ENCODE data around the gene EARS2. TPM values are rescaled to one million over a fixed set of nuclear protein-coding genes. Genes with fewer than 3 reads are reported as not detected.

Gene EARS2
- polyA plus RNA-seq, 1 of the 3 experiments (the other 2 are of a cell fraction): 23.2 TPM

GRCh38 chr16:23479138-23479537 lies 78.0 kb downstream of the EARS2 start:
- WGBS (ENCODE audit: low lambda C conversion rate): 100% methylated on average over 3 of the region's 3 CpGs
- Histone ChIP-seq H3K79me2 (ENCODE audit: insufficient read depth) (no peaks in the 10 kb centered on the region), H3K4me1 (ENCODE audit: control insufficient read depth in 1 of 2, insufficient read depth in 2 of 2, low read depth in 1 of 2, low read length in 1 of 2) (no peaks in the 10 kb centered on the region), H3K9ac (no peak overlapping the region), H3K4me3 (ENCODE audit: low read depth in 2 of 2, low read length in 1 of 2) (no peak overlapping the region), H3F3A (replicated peaks; ENCODE audit: insufficient read depth) (no peaks in the 10 kb centered on the region), H3K27me3 (ENCODE audit: insufficient read depth) (no peaks in the 10 kb centered on the region), H3K9me2 (no peaks in the 10 kb centered on the region), H3K27ac (ENCODE audit: low read depth in 2 of 2, low read length in 1 of 2) (no peak overlapping the region), H2AFZ (ENCODE audit: low read depth) (no peak overlapping the region), H4K20me1 (ENCODE audit: insufficient read depth) (no peaks in the 10 kb centered on the region), H3K9me3 (no peaks in the 10 kb centered on the region), H3K4me2 (no peak overlapping the region), H3K36me3 (replicated peaks in 1 of 2; ENCODE audit: control insufficient read depth in 1 of 2, insufficient read depth in 2 of 2, low read length in 1 of 2) (peaks cover 33 to 52% of the 10 kb centered on the region in 2 experiments)
- ChIA-PET POLR2A (no interaction called here), CTCF (interaction anchor here (0.6 kb wide), 1 partner anchor 524 kb away, joined by 3 read pairs; no protein-coding TSS in a partner anchor)
- no peak for DNase-seq
- TF ChIP-seq, protein P1, sequence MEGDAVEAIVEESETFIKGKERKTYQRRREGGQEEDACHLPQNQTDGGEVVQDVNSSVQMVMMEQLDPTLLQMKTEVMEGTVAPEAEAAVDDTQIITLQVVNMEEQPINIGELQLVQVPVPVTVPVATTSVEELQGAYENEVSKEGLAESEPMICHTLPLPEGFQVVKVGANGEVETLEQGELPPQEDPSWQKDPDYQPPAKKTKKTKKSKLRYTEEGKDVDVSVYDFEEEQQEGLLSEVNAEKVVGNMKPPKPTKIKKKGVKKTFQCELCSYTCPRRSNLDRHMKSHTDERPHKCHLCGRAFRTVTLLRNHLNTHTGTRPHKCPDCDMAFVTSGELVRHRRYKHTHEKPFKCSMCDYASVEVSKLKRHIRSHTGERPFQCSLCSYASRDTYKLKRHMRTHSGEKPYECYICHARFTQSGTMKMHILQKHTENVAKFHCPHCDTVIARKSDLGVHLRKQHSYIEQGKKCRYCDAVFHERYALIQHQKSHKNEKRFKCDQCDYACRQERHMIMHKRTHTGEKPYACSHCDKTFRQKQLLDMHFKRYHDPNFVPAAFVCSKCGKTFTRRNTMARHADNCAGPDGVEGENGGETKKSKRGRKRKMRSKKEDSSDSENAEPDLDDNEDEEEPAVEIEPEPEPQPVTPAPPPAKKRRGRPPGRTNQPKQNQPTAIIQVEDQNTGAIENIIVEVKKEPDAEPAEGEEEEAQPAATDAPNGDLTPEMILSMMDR (IDR thresholded peaks at IDR 0.05): no peak
- TF ChIP-seq JUND (IDR thresholded peaks at IDR 0.05): no peak
- no peak for TF ChIP-seq MEF2A (IDR thresholded peaks at IDR 0.05; ENCODE audit: borderline replicate concordance, low read depth)
- no peak for TF ChIP-seq YY1 (IDR thresholded peaks at IDR 0.05; ENCODE audit: low read depth)

- Histone ChIP-seq H3K36me3 (replicated peaks in 1 of 2; ENCODE audit: control insufficient read depth in 1 of 2, insufficient read depth in 2 of 2, low read length in 1 of 2) (peaks cover 35 to 57% of the 10 kb centered on the region in 2 experiments), H2AFZ (ENCODE audit: low read depth) (no peak overlapping the region), H3K9me2 (no peaks in the 10 kb centered on the region), H3K27ac (ENCODE audit: low read depth in 2 of 2, low read length in 1 of 2) (no peak overlapping the region), H3K4me1 (ENCODE audit: control insufficient read depth in 1 of 2, insufficient read depth in 2 of 2, low read depth in 1 of 2, low read length in 1 of 2) (no peaks in the 10 kb centered on the region), H3K4me2 (no peak overlapping the region), H3K27me3 (ENCODE audit: insufficient read depth) (no peaks in the 10 kb centered on the region), H4K20me1 (ENCODE audit: insufficient read depth) (no peaks in the 10 kb centered on the region), H3K4me3 (ENCODE audit: low read depth in 2 of 2, low read length in 1 of 2) (no peak overlapping the region), H3F3A (replicated peaks; ENCODE audit: insufficient read depth) (no peaks in the 10 kb centered on the region), H3K9me3 (no peaks in the 10 kb centered on the region), H3K9ac (no peak overlapping the region), H3K79me2 (ENCODE audit: insufficient read depth) (no peaks in the 10 kb centered on the region)
- WGBS (ENCODE audit: low lambda C conversion rate): 100% methylated on average over 3 of the region's 3 CpGs
- ChIA-PET CTCF (no interaction called here), POLR2A (no interaction called here)
- TF ChIP-seq ELF1 (IDR thresholded peaks at IDR 0.05): no peak
- TF ChIP-seq, protein P1 (IDR thresholded peaks at IDR 0.05): no peak
- TF ChIP-seq EP300 (IDR thresholded peaks at IDR 0.05; ENCODE audit: borderline replicate concordance in 1 of 2, low read depth in 1 of 2, low read length in 1 of 2): no peak
- no peak for TF ChIP-seq RFX5 (IDR thresholded peaks at IDR 0.05; ENCODE audit: low read length)
- no peak for TF ChIP-seq JUND (IDR thresholded peaks at IDR 0.05)
- no peak for TF ChIP-seq CHD2 (IDR thresholded peaks at IDR 0.05; ENCODE audit: low read length, partially characterized antibody)
- no peak for TF ChIP-seq RXRA (IDR thresholded peaks at IDR 0.05; ENCODE audit: borderline replicate concordance, low read depth)
- TF ChIP-seq TAF1 (IDR thresholded peaks at IDR 0.05; ENCODE audit: borderline replicate concordance, low read depth, low read length): no peak
- TF ChIP-seq, protein P2, sequence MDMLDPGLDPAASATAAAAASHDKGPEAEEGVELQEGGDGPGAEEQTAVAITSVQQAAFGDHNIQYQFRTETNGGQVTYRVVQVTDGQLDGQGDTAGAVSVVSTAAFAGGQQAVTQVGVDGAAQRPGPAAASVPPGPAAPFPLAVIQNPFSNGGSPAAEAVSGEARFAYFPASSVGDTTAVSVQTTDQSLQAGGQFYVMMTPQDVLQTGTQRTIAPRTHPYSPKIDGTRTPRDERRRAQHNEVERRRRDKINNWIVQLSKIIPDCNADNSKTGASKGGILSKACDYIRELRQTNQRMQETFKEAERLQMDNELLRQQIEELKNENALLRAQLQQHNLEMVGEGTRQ (IDR thresholded peaks at IDR 0.05; ENCODE audit: borderline replicate concordance, low read depth, low read length): no peak
- TF ChIP-seq MAX (IDR thresholded peaks at IDR 0.05; ENCODE audit: low read depth): no peak
- no peak for TF ChIP-seq TCF12 (IDR thresholded peaks at IDR 0.05)
- TF ChIP-seq, protein P3, sequence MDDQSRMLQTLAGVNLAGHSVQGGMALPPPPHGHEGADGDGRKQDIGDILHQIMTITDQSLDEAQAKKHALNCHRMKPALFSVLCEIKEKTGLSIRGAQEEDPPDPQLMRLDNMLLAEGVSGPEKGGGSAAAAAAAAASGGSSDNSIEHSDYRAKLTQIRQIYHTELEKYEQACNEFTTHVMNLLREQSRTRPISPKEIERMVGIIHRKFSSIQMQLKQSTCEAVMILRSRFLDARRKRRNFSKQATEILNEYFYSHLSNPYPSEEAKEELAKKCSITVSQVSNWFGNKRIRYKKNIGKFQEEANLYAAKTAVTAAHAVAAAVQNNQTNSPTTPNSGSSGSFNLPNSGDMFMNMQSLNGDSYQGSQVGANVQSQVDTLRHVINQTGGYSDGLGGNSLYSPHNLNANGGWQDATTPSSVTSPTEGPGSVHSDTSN (IDR thresholded peaks at IDR 0.05): no peak
- no peak for TF ChIP-seq MEF2A (IDR thresholded peaks at IDR 0.05; ENCODE audit: borderline replicate concordance, low read depth)
- TF ChIP-seq RCOR1 (IDR thresholded peaks at IDR 0.05; ENCODE audit: low read length): no peak
- no peak for TF ChIP-seq TEAD4 (IDR thresholded peaks at IDR 0.05; ENCODE audit: borderline replicate concordance, insufficient read depth)
- no peak for TF ChIP-seq NFIC (IDR thresholded peaks at IDR 0.05; ENCODE audit: borderline replicate concordance)
- TF ChIP-seq, protein P4, sequence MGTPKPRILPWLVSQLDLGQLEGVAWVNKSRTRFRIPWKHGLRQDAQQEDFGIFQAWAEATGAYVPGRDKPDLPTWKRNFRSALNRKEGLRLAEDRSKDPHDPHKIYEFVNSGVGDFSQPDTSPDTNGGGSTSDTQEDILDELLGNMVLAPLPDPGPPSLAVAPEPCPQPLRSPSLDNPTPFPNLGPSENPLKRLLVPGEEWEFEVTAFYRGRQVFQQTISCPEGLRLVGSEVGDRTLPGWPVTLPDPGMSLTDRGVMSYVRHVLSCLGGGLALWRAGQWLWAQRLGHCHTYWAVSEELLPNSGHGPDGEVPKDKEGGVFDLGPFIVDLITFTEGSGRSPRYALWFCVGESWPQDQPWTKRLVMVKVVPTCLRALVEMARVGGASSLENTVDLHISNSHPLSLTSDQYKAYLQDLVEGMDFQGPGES (IDR thresholded peaks at IDR 0.05; ENCODE audit: low read depth, low read length): no peak
- TF ChIP-seq, protein P5, sequence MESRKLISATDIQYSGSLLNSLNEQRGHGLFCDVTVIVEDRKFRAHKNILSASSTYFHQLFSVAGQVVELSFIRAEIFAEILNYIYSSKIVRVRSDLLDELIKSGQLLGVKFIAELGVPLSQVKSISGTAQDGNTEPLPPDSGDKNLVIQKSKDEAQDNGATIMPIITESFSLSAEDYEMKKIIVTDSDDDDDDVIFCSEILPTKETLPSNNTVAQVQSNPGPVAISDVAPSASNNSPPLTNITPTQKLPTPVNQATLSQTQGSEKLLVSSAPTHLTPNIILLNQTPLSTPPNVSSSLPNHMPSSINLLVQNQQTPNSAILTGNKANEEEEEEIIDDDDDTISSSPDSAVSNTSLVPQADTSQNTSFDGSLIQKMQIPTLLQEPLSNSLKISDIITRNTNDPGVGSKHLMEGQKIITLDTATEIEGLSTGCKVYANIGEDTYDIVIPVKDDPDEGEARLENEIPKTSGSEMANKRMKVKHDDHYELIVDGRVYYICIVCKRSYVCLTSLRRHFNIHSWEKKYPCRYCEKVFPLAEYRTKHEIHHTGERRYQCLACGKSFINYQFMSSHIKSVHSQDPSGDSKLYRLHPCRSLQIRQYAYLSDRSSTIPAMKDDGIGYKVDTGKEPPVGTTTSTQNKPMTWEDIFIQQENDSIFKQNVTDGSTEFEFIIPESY (IDR thresholded peaks at IDR 0.05; ENCODE audit: borderline replicate concordance, low read depth): no peak
- DNase-seq: no peak
These were observed 78.6 kb downstream of the EARS2 start for GRCh38 chr16:23478566-23478965.

All from SK-N-SH (cell line).